HG02759 (cell line): ENCODE measurements around the gene SNAP23.
A peak's percentile ranks its signal among the peaks of the same experiment; 100 is the strongest.

Experiments
- ATAC-seq: cut with Tn5 transposase; IDR thresholded peaks from one replicate; pipeline ENCODE4 v1.9.1; 2021; ENCODE audit warnings: mild to moderate bottlenecking, moderate library complexity; ENCODE audit not compliant: unreplicated experiment

Gene SNAP23

GRCh38 chr15:42494998-42495360, 455 bp upstream of the SNAP23 start:
- no peak for ATAC-seq

- no peak for ATAC-seq
These were observed 3.0 kb downstream of the SNAP23 start for GRCh38 chr15:42498212-42499068.

GRCh38 chr15:42499858-42500609, 4.6 kb downstream of the SNAP23 start:
- no peak for ATAC-seq

- no peak for ATAC-seq
These were observed 7.0 kb downstream of the SNAP23 start for GRCh38 chr15:42502477-42502876.

GRCh38 chr15:42503825-42504224, 8.4 kb downstream of the SNAP23 start:
- no peak for ATAC-seq

- ATAC-seq: peak; percentile 16
These were observed 9.2 kb downstream of the SNAP23 start for GRCh38 chr15:42504631-42505030.

- ATAC-seq: no peak
These were observed 12.1 kb downstream of the SNAP23 start for GRCh38 chr15:42507514-42507913.

GRCh38 chr15:42508263-42508690, 12.8 kb downstream of the SNAP23 start:
- ATAC-seq: no peak

GRCh38 chr15:42510258-42511006, 15.0 kb downstream of the SNAP23 start:
- no peak for ATAC-seq

GRCh38 chr15:42511007-42511391, 15.6 kb downstream of the SNAP23 start:
- no peak for ATAC-seq

GRCh38 chr15:42523331-42523730, 27.9 kb downstream of the SNAP23 start:
- no peak for ATAC-seq

- no peak for ATAC-seq
These were observed 33.5 kb downstream of the SNAP23 start for GRCh38 chr15:42528970-42529369.

GRCh38 chr15:42533246-42533645, 37.8 kb downstream of the SNAP23 start:
- ATAC-seq: no peak

- no peak for ATAC-seq
These were observed 49.6 kb downstream of the SNAP23 start for GRCh38 chr15:42544853-42545629.

GRCh38 chr15:42547918-42548248, 52.4 kb downstream of the SNAP23 start:
- no peak for ATAC-seq

- peak; percentile 91 for ATAC-seq
These were observed 53.0 kb downstream of the SNAP23 start, which contains the start of the genes HAUS2 and LRRC57 for GRCh38 chr15:42548249-42549031. Gene HAUS2 (plus strand): TSS chr15:42548838. CDS start chr15:42548873, 35 bp downstream. Gene LRRC57 (minus strand): TSS chr15:42548793. CDS start chr15:42548434, 359 bp downstream.

- ATAC-seq: peak; percentile 47
These were observed 53.6 kb downstream of the SNAP23 start for GRCh38 chr15:42549032-42549491.

GRCh38 chr15:42549741-42550392, 54.4 kb downstream of the SNAP23 start:
- ATAC-seq: no peak

GRCh38 chr15:42553554-42553953, 58.1 kb downstream of the SNAP23 start:
- ATAC-seq: no peak
